ENCODE data around the gene FMOD. TPM values are rescaled to one million over a fixed set of nuclear protein-coding genes. Genes with fewer than 3 reads are reported as not detected.
A peak's percentile ranks its signal among the peaks of the same experiment; 100 is the strongest.

Gene FMOD
- total and polyA plus RNA-seq, 8 donors = 14.7 to 422 (median 37.9) TPM

- H3K4me3 ChIP-seq = no peak overlapping the region
- no peaks in the 10 kb centered on the region for H3K36me3 ChIP-seq
- peak overlapping the region in 3 of 5 donors; percentile 28 to 49 (median 37) for H3K27ac ChIP-seq
- DNase-seq = no peak
- intact Hi-C loops (cut with DNase I; ENCODE audit: low total_unique reads) = no loop called here
- H3K4me1 ChIP-seq = peaks cover 0 to 28% (median 6%) of the 10 kb centered on the region in 4 donors
- H3K27me3 ChIP-seq = peaks cover 0 to 8% (median 0%) of the 10 kb centered on the region in 3 donors
- WGBS, 5 donors = 44 to 72% (median 66%) methylated on average over 3 of the region's 3 CpGs
- TF ChIP-seq EP300 (IDR thresholded peaks at IDR 0.05) (no peak), POLR2AphosphoS5 (IDR thresholded peaks at IDR 0.05) (no peak), CTCF (IDR thresholded peaks at IDR 0.05) (no peak), POLR2A (IDR thresholded peaks at IDR 0.05) (no peak)
- H3K9me3 ChIP-seq = no peaks in the 10 kb centered on the region
These were observed 15.6 kb upstream of the FMOD start for GRCh38 chr1:203366476-203366875.

DNA sequence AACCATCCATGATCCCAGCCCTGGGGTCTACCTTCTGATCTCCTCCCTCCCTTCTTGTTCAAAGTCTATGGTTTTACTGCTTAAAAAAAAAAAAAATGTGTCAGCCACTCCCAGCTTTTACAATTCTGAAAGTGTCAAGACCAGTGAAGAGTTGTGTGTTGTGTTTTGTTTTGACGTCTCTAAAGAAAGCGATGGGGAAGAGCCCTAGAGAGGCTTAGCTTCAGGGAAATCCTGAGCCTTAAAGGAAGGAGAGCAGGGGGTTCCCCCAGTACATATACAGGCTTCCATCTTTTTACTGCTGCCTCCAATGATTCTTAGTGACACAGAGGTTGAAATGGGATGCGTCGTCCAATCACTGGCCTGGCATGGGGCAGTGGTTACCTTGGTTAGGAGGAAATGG, 13.9 kb upstream of the FMOD start:
- peaks cover 0 to 8% (median 0%) of the 10 kb centered on the region in 3 donors for H3K27me3 ChIP-seq
- H3K27ac ChIP-seq = no peak overlapping the region
- TF ChIP-seq CTCF (IDR thresholded peaks at IDR 0.05) = no peak
- TF ChIP-seq POLR2A (IDR thresholded peaks at IDR 0.05) = no peak
- no peak for TF ChIP-seq EP300 (IDR thresholded peaks at IDR 0.05)
- TF ChIP-seq POLR2AphosphoS5 (IDR thresholded peaks at IDR 0.05) = no peak
- 66 to 92% (median 80%) methylated on average over 3 to 4 of the region's 4 CpGs for WGBS, 5 donors
- H3K4me1 ChIP-seq = peaks cover 0 to 28% (median 6%) of the 10 kb centered on the region in 4 donors
- no peaks in the 10 kb centered on the region for H3K9me3 ChIP-seq
- no peak overlapping the region for H3K4me3 ChIP-seq
- intact Hi-C loops (cut with DNase I; ENCODE audit: low total_unique reads) = no loop called here
- DNase-seq = no peak
- no peaks in the 10 kb centered on the region for H3K36me3 ChIP-seq

DNA sequence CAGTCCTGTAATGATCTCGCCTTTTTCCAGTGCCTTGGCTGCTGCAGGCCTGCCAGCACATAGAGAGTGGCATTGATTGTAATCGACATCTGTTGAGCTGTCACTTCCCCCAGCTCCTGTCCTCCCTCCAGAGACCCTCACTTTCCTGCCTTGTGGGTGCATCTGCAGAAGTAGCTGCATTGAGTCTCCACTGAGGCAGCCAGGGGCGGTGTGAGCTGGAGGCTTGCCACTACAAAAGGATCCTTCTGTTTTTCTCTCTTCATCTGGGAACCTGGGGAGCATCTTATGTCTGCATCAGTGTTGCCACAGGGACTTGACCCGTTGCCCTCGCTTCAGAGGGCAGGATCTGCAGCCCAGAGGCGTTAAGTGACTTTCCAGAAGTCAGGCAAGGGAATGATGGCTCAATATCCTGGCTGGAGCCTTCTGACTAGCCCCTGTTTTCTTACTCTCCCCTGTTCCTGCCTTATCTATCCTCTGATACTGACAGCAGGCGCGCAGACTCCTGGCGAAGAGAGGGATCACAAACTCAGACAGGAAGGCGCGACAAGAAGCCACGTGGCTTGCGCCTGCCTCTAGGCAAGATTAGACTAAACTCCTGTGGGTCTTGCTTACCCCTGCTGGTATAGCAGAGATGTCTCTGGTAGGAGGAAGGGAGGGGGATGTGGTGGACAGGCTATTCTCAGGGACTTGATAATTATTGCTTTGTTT, 13.3 kb upstream of the FMOD start:
- TF ChIP-seq POLR2AphosphoS5 (IDR thresholded peaks at IDR 0.05) (peak in 1 of 3 donors; percentile 41), EP300 (IDR thresholded peaks at IDR 0.05) (no peak)
- peak; percentile 46 to 66 for DNase-seq
- H3K27me3 ChIP-seq = peaks cover 0 to 8% (median 0%) of the 10 kb centered on the region in 3 donors
- no peak overlapping the region for H3K27ac ChIP-seq
- no peak overlapping the region for H3K4me3 ChIP-seq
- intact Hi-C loops (cut with DNase I; ENCODE audit: low total_unique reads) = no loop called here
- 36 to 57% (median 52%) methylated on average over 11 to 13 of the region's 13 CpGs for WGBS, 5 donors
- peaks cover 0 to 25% (median 5%) of the 10 kb centered on the region in 4 donors for H3K4me1 ChIP-seq
- no peaks in the 10 kb centered on the region for H3K36me3 ChIP-seq
- no peaks in the 10 kb centered on the region for H3K9me3 ChIP-seq

GRCh38 chr1:203362720-203363025, 11.8 kb upstream of the FMOD start:
- no peak for DNase-seq
- Histone ChIP-seq H3K27me3 (peaks cover 0 to 8% (median 0%) of the 10 kb centered on the region in 3 donors), H3K27ac (no peak overlapping the region), H3K36me3 (no peaks in the 10 kb centered on the region), H3K4me3 (no peak overlapping the region), H3K4me1 (peaks cover 0 to 13% (median 2%) of the 10 kb centered on the region in 4 donors), H3K9me3 (no peaks in the 10 kb centered on the region)
- intact Hi-C loops (cut with DNase I; ENCODE audit: low total_unique reads) = no loop called here
- TF ChIP-seq CTCF (IDR thresholded peaks at IDR 0.05) (no peak), EP300 (IDR thresholded peaks at IDR 0.05) (no peak), POLR2AphosphoS5 (IDR thresholded peaks at IDR 0.05) (no peak), POLR2A (IDR thresholded peaks at IDR 0.05) (no peak)
